ENCODE data around the gene AHRR.

The AHRR gene

GRCh38 chr5:448061-448765 lies 126.7 kb downstream of the AHRR start:
- no peak for DNase-seq (ENCODE audit: extremely low spot score)
- ChIA-PET CTCF (interaction anchor here (1.1 to 8.5 kb wide), 6 partner anchors 10 to 453 kb away, joined by 3 to 96 read pairs (median 6); no protein-coding TSS in a partner anchor), POLR2A (no interaction called here)
- TF ChIP-seq CTCF (IDR thresholded peaks at IDR 0.05; ENCODE audit: control extremely low read depth, extremely low read depth, low read depth, missing control alignments): no peak

GRCh38 chr5:448766-449090 lies 127.2 kb downstream of the AHRR start:
- CTCF ChIA-PET: interaction anchor here (1.3 to 8.5 kb wide), 3 partner anchors 14 to 132 kb away, joined by 3 to 96 read pairs (median 4); no protein-coding TSS in a partner anchor
- POLR2A ChIA-PET: no interaction called here
- no peak for DNase-seq (ENCODE audit: extremely low spot score)
- no peak for TF ChIP-seq CTCF (IDR thresholded peaks at IDR 0.05; ENCODE audit: control extremely low read depth, extremely low read depth, low read depth, missing control alignments)

- CTCF ChIA-PET: interaction anchor here (1.4 to 8.5 kb wide), 2 partner anchors 15 to 133 kb away, joined by 3 to 96 read pairs; no protein-coding TSS in a partner anchor
Measured at GRCh38 chr5:449151-449550, 127.6 kb downstream of the AHRR start.

GRCh38 chr5:451587-452458 lies 130.3 kb downstream of the AHRR start:
- no peak for DNase-seq (ENCODE audit: extremely low spot score)
- TF ChIP-seq CTCF (IDR thresholded peaks at IDR 0.05; ENCODE audit: control extremely low read depth, extremely low read depth, low read depth, missing control alignments): no peak
- POLR2A ChIA-PET: no interaction called here
- CTCF ChIA-PET: no interaction called here

More at GRCh38 chr5:449151-449550, 127.6 kb downstream of the AHRR start:
- POLR2A ChIA-PET: no interaction called here
- DNase-seq (ENCODE audit: extremely low spot score): no peak
- no peak for TF ChIP-seq CTCF (IDR thresholded peaks at IDR 0.05; ENCODE audit: control extremely low read depth, extremely low read depth, low read depth, missing control alignments)

DNA sequence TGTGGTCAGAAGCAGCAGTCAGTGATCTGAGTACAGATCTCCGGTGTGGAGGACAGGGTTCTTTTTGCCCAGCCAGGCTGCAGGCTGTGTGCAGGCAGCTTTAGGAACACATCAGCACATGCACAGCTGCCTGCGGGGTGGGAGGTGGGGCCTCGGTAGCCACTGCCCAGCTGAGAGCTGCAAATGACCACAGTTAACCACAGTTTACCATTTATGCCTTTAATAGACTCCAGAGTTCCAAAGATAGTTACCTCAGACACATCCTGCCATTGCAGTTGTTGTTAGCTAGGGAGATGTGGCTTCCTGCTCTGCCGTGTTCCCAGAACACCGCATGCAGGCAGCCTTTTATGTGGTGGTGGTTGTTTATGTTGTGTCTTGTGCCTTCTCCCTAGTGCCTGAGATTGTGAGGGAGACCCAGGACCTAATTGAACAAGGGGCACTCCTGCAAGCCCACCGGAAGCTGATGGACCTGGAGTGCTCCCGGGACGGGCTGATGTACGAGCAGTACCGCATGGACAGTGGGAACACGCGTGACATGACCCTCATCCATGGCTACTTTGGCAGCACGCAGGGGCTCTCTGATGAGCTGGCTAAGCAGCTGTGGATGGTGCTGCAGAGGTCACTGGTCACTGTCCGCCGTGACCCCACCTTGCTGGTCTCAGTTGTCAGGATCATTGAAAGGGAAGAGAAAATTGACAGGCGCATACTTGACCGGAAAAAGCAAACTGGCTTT lies 131.6 kb downstream of the AHRR start:
- CTCF ChIA-PET: no interaction called here
- POLR2A ChIA-PET: no interaction called here
- no peak for DNase-seq (ENCODE audit: extremely low spot score)
- TF ChIP-seq CTCF (IDR thresholded peaks at IDR 0.05; ENCODE audit: control extremely low read depth, extremely low read depth, low read depth, missing control alignments): no peak

All from GM10248 (cell line).